Hepatocyte (in vitro differentiated cells): ENCODE data around the gene GPRIN1.

Source experiments
- CTCF ChIP-seq: fragments of 200-600 bp; sonication (generic); IDR thresholded peaks from 2 replicates; pipeline ENCODE4 v1.5.1; 2016; ENCODE audit warnings: antibody characterized with exemption, mild to moderate bottlenecking; ENCODE audit not compliant: poor library complexity
- EZH2phosphoT487 ChIP-seq: fragments of 200-600 bp; sonication (generic); IDR thresholded peaks from one replicate; pipeline ENCODE4 v1.6.1; 2018; ENCODE audit warnings: antibody characterized with exemption, mild to moderate bottlenecking, low read depth, moderate library complexity; ENCODE audit not compliant: unreplicated experiment, severe bottlenecking

GRCh38 chr5:176639981-176640380 is 30.0 kb upstream of the GPRIN1 start:
- no peak for TF ChIP-seq CTCF
- no peak for TF ChIP-seq EZH2phosphoT487
